Eye (tissue), 1 donor: ENCODE measurements around the gene SULT2A1.
"Not testable (repeated sequence)": the region's sequence is repeated elsewhere in the genome, so short reads cannot be mapped to it uniquely, and the experiment has no call there.

Experiments
- DNase-seq: peaks from one replicate; pipeline ENCODE4 v3.0.0-alpha.2; 2015

The SULT2A1 gene, protein sequence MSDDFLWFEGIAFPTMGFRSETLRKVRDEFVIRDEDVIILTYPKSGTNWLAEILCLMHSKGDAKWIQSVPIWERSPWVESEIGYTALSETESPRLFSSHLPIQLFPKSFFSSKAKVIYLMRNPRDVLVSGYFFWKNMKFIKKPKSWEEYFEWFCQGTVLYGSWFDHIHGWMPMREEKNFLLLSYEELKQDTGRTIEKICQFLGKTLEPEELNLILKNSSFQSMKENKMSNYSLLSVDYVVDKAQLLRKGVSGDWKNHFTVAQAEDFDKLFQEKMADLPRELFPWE

DNA sequence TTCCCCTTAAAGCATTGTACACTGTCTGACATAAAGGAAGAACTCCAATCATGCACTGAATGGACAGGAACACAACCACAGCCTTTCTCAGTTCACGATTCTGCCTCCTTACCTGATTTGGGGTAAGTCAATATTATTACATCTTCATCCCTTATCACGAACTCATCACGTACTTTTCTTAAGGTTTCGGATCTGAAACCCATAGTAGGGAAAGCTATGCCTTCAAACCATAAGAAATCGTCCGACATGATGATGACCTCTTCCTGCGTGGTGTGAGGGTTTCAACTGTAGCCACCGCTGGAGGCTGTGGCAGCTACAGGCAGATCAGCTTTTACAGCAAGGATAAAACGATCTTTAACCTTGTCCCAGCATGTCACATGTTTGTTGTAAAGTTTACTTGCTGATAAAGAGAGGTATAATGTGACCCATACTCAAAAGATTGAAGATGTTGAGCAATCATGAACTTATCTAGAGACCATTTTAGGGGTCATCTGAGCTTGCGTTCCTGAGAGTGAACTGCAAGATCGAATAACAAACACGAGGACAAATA lies at the start of gene SULT2A1:
TSS of gene SULT2A1 (minus strand) at position 306 of the 550 bp plus-strand sequence. CDS start at position 248, 58 bp downstream.
- no peak for DNase-seq

DNA sequence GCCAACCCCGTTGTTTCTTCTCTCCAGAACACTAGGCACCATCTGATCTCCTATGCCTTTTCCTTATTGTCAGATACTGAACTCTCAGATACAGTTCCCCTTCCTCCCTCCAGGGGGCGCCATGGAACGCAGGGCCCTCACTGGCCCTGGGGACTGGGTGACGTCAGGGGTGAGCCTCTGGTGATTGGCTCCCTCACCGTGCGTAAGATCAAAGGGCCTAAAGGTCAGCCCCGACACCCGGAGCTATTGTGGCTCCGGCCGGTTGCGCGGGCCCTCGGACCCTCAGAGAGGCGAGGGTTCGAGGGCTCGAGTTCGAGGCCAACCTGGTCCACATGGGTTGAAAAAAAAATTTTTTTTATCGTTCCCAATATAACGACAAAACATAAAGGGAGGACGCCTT lies 42.5 kb upstream of the SULT2A1 start:
- not testable (repeated sequence) for DNase-seq

DNA sequence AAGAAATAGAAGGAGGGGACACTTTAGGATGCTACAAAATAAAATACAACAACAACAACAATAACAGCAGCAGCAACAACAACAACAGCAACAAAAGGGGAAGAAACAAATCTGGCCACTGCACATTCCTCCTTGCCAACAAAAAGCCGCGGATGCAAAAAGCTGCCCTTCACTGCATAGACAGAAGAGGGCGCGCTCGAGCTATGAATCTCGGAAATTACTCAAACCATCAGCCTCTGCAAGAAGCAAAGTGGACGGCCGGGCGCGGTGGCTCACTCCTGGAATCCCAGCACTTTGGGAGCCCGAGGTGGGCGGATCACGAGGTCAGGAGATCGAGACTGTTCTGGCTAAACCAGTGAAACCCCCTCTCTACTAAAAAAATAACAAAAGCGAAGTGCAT lies 34.0 kb upstream of the SULT2A1 start:
- DNase-seq, result not testable (repeated sequence)

- DNase-seq, result not testable (repeated sequence)
Observed at GRCh38 chr19:47910191-47910590, 24.1 kb upstream of the SULT2A1 start.

- DNase-seq, result not testable (repeated sequence)
Observed at GRCh38 chr19:47909350-47909749, 23.2 kb upstream of the SULT2A1 start.

DNA sequence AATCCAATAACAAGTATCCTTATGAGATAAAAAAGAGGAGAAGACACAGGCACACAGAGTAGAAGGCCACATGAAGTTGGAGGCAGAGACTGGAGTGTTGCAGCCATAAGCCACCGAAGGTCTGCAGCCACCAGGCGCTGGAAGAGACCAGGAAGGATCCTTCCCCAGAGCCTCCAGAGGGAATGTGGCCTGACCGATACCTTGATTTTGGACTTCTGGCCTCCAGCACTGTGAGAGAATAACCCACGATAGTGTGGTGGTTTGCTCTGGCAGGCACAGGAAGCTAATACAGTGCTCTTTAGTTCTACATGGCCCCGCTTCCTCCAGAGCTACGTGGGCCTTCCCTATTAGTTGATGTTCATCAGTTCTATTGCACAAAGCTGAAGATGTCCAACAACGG lies 15.3 kb upstream of the SULT2A1 start:
- no peak for DNase-seq

DNA sequence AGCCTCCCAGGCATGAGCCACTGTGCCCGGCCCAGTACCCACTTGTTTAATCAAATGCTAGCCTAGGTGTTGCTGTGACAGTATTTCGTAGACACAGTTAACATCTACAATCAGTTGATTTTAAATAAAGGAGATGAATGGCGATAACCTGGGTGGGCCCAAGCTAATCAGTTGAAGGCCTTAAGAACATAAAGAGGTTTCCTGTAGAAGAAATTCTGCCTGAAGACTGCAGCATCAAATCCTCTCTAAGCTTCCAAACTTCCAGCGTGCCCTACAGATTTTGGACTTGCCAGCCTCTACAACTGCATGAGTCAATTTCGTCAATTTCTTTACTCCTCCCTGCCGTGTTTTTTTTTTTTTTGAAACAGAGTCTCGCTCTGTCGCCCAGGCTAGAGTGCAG lies 13.2 kb upstream of the SULT2A1 start:
- DNase-seq, result no peak

DNA sequence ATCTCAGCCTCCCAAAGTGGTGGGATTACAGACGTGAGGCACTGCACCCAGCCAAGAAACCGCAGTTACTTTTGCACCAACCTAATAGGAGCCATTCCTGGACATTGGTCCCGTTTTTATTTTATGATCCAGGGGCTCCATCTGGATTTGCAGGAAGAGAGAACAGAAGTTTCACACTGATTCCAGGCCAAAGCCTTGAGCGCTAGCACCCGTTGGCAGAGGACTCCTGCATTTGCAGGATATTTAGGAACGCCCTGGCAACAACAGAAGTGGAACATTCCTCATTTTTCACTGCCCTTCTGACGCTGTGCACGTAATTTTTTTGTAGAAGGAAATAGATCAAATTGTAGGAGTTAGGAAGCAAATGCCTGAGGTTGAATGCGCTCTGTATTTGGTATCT lies 11.7 kb upstream of the SULT2A1 start:
- no peak for DNase-seq

DNA sequence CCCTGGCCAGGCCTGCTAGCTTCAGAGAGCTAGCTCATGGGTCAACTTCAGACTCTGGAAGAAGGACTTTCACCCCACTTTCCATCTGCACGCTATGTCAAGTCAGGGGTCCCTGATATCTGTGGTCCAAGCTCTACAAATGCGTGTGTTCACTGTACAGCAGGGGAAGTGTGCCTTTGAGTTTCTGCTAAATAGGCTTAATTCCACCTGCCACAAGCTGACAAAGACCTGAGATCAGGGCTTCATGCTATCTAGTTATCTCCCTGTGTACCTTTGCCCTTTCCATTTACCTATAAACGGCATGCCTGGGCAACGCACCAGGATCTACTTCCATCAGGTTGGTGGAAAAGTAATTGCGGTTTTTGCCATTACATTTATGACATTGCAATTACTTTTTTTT lies 10.7 kb upstream of the SULT2A1 start:
- no peak for DNase-seq

DNA sequence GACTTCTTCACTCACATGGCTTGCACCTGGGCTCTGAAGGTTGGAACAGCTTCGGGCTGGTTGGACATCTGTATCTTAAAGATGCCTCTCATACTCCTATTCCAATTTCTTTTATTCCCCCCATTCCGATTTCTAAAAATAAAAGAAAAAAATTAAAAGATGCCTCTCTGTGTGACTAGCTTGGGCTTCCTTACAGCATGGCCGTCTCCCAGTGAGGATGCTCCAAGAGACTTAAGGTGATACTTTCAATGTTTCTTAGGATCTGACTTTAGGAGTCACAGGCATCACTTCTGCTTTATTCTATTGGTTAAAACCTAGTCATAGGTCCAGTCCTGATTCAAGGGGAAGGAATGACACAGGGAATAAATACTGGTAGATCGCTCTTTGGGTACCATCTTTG lies 9.9 kb upstream of the SULT2A1 start:
- no peak for DNase-seq

DNA sequence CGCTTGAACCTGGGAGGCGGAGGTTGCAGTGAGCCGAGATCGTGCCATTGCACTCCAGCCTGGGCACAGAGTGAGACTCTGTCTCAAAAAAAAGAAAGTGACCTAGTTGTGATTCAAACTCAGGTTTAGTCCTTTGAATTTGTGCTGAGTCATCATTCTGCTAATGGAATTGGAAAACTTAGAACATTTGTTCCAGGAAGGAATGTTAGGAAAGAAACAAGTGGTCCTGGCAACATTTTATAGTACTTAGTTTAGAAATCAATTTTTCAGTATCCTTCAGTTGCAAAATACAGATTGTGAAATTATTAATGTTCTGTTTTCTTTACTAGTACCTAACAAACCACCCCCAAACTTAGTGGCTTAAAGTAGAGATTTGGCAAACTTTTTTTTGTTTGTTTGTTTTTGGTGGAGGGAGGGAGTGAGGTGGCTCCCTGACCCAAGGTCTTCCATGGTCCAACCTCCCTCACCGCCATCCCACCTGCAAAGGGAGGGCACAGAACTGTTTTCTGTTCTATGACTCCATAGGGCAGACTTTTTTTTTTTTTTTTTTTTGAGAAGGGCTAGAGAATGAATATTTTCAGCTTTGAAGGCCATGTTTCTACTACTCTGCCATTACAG lies 9.2 kb upstream of the SULT2A1 start:
- DNase-seq, result no peak

DNA sequence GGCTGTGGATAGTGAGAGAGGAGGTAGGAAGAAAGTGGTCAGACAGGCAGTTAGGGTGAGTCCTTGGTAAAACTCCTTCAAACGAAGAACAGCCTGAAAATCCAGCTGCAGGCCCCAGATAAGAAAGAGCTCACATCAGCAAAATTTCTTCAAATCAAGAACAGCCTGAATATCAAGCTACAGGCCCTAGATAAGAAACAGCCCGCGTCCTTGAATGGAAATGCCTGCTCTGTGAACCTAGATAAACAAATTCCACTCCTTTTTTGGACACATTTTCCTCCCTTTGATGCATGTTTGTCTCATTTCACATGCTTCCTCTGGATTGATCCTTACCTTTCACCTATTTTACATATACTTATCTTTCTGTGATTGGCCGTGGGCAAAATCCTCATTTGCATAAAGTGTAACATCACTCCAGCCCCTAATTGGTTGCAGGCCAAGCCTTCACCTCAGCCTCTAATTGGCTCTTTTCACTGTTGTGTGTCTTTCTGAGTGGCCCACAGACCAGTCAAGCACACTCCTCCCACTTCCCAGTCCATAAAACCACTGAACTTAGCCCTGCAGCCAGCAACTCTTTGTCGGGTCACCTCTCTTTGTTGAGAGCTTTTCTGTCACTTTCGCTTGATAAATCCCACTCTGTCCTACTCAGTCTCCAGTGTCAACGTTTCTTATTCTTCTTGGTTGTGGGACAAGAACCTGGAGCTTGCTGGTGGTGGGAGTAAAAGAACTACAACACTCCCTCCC lies 6.0 kb upstream of the SULT2A1 start:
- peak; percentile 14 for DNase-seq

GRCh38 chr19:47891622-47891922 lies 5.5 kb upstream of the SULT2A1 start:
- DNase-seq, result peak; percentile 16

GRCh38 chr19:47890865-47891621 lies 4.9 kb upstream of the SULT2A1 start:
- no peak for DNase-seq

DNA sequence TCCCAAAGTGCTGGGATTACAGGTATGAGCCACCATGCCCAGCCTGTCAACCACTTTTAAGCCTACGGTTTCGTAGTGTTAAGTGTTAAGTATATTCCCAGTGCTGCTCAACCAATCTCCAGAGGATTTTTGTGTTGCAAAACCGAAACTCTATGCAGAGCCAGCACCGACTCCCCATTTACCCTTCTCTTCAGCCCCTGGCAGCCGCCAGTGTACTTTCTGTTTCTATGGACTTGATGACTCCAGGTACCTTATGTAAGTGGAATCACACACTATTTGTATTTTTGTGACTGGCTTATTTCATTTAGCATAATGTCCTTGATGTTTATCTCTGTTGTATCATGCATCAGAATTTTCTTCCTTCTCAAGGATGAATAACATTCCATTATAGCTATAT lies 1.1 kb downstream of the SULT2A1 start:
- no peak for DNase-seq

DNA sequence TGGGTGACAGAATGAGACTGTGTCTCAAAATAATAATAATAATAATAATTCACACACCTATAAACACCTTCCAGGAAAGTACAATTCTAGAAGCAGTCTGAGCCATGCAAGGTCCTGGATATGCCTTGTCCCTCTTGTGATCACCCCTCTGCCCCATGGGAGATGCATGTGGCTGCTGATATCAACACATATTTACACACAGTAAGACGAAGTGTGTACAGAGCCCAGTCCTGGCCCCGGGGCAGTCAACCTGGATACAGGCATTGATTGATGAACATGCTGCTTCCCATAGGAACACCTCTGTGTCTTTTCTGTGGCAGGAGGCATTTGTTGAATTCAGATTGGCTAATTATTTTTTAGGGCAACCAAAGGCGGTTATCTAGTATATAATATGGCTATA lies 3.2 kb downstream of the SULT2A1 start:
- DNase-seq, result no peak

- DNase-seq, result no peak
Observed at GRCh38 chr19:47881757-47882156, 4.4 kb downstream of the SULT2A1 start.

DNA sequence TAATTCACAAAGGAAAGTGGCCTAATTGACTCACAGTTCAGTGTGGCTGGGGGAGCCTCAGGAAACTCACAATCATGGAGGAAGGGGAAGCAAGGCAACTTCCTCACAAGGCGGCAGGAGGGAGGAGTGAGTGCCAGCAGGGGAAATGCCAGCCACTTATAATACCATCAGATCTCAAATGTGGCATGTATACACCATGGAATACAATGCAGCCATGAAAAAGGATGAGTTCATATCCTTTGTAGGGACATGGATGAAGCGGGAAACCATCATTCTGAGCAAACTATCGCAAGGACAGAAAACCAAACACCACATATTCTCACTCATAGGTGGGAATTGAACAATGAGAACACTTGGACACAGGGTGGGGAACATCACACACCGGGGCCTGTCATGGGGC lies 6.7 kb downstream of the SULT2A1 start:
- not testable (repeated sequence) for DNase-seq

DNA sequence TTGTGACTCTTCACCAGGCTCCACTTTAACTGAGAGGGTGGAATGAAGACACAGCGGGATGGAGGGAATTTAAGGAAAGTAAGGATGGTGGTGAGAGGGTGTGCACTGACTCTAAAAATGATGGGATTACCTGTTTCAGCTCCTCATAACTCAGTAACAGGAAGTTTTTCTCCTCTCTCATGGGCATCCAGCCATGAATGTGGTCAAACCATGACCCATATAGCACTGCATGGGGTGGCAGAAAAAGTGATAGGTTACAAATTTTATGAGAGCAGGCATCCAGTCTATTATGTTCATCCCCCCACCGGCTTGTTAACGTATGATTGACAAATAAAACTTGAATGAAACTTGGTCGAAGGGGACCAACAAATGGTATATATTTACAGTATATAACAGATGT lies 7.2 kb downstream of the SULT2A1 start:
- DNase-seq, result no peak

- no peak for DNase-seq
Observed at GRCh38 chr19:47865166-47865565, 20.9 kb downstream of the SULT2A1 start.

DNA sequence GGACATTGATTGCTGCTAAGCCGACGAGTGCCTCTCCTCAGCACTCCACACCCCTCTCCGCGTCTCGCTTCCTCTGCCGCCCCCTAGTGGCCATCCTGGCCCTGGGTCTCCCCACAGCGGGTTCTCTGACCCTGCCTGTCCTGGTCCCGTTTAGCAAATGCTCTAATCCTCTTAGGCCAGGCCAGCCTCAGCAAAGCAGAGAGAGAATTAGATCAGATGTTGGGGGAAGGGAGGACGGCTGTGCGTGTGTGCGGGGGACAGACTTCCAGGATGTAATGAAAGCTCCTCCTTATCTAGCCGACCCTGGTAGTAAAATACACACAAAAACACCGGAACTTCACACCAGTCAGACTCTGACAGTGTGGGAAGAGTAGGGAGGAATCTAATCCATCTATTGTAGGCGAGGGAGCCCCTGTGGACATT lies 22.6 kb downstream of the SULT2A1 start:
- DNase-seq, result peak; percentile 95

DNA sequence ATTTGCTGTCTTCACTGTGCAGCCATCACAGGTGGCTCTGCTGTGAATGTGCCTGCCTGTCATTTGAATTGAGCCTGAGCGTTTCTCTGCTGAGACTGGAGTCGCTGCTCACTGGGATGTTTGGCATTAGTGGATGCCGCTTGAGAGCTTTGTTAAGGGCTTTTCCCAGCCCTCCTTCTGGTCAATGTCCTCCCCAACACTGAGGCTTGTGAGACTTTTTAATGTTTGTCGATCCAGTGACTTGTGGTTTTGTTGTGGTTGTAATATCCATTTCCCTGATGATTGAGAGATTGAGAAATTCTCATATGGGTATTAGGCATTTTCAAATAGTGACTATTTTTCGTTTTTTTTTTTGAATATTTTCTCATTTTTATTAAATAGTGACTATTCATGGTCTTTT lies 24.5 kb downstream of the SULT2A1 start:
- DNase-seq, result no peak
